GM21526 (cell line): ENCODE results near the gene UBE2C.
"Not testable (repeated sequence)": the region's sequence is repeated elsewhere in the genome, so short reads cannot be mapped to it uniquely, and the experiment has no call there.

ENCODE experiments used
- ATAC-seq: cut with Tn5 transposase; IDR thresholded peaks from one replicate; pipeline ENCODE4 v1.9.1; 2021; ENCODE audit warnings: moderate library complexity; ENCODE audit not compliant: unreplicated experiment, low FRiP score

UBE2C gene

DNA sequence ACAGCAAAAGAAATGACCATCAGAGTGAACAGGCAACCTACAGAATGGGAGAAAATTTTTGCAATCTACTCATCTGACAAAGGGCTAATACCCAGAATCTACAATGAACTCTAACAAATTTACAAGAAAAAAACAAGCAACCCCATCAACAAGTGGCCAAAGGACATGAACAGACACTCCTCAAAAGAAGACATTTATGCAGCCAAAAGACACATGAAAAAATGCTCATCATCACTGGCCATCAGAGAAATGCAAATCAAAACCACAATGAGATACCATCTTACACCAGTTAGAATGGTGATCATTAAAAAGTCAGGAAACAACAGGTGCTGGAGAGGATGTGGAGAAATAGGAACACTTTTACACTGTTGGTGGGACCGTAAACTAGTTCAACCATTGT is 14.9 kb upstream of the UBE2C start:
- ATAC-seq: not testable (repeated sequence)

DNA sequence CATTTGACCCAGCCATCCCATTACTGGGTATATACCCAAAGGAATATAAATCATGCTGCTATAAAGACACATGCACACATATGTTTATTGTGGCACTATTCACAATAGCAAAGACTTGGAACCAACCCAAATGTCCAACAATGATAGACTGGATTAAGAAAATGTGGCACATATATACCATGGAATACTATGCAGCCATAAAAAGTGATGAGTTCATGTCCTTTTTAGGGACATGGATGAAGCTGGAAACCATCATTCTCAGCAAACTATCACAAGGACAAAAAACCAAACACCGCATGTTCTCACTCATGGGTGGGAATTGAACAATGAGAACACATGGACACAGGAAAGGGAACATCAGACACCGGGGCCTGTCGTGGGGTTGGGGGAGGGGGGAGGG is 14.5 kb upstream of the UBE2C start:
- ATAC-seq: not testable (repeated sequence)

DNA sequence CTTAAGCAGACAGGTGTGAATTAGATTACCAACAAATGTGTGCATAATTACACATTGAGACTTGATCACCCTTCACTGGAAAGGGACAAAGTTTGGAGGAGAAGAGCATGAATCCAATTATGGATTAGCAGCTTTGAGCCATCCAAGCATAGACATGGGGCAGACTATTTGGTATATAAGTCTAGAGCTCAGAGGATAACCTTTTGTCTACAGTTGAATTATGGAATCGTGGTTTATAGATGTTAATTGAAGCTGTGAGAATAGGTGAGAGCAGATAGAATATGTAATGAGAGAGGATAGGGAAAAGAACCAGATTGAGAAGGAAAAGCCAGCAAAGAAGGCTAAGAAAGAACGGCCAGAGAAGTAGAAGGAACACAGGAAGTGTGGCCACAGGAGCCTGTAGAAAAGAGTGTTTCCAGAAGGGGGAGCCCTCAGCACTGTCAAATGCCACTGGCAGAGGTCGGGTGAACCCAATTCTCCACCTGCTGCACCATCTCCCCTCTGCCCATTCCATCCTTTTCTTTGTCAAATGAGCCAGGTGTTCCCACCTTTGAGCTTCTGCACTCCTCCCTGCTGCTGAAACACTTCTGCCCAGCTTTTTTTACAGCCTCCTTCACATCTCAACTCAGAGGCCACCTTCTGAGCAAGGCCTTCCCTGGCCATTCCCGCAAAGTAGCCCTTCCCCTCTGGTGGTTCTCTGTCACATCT is 13.4 kb upstream of the UBE2C start:
- no peak for ATAC-seq

DNA sequence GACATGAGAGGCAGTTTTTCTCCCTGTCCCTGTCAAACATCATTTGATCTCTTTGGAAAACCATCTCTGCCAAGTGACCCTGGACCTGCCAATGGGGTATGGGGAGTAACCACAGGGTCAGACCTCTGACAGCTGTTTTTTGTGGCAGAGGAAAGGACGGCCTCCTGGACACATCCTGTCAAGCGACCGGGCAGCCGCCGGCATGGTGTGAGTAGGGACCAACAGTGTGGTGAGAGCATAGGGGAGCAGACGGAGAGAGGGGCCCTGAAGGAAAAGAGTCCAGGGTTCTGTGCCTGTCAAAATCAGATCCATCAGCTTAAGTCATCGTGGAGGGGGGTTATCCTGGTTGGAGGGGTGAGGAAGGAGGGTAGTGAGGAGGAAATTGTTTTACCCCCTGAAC is 10.6 kb upstream of the UBE2C start:
- no peak for ATAC-seq

GRCh38 chr20:45810191-45810970 is 2.1 kb upstream of the UBE2C start:
- no peak for ATAC-seq

DNA sequence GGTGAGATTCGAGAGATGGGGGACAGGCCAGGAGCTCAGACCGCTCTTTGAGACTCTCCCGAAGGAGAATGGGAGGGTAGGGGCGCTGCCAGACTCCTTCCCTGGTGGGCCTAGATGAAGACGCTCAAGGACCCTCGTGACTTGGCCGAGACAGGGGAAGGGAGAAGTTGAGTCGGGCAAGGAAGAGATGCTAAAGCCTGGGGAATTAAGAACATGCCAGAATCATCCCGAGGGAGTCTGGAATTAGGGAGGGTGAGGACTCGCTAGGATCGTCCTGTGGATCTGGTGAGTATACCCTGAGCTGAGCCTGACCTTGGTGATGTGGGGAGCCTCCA is 529 bp downstream of the UBE2C start:
- no peak for ATAC-seq

GRCh38 chr20:45813489-45813888 is 1.0 kb downstream of the UBE2C start:
- no peak for ATAC-seq

GRCh38 chr20:45814314-45814713 is 1.9 kb downstream of the UBE2C start:
- no peak for ATAC-seq

DNA sequence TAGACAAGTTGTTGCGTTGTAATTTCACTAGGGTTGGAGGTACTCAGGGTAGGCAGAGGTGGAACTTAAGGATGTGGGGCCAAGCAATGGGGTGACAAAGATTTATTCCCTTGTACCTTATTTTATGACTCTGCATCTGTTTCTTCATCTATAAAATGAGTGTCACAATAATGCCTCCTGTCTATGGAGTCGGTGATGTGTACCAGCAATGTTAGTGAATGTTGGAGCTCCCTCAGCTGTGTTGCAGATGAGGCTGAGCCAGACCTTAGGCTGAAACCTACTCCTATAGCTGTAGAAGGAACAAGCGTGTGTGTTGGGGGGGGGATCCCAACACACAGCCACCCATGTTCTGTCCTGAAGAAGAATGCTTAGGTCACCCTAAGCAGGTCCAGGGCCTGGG is 4.5 kb downstream of the UBE2C start:
- ATAC-seq: no peak

DNA sequence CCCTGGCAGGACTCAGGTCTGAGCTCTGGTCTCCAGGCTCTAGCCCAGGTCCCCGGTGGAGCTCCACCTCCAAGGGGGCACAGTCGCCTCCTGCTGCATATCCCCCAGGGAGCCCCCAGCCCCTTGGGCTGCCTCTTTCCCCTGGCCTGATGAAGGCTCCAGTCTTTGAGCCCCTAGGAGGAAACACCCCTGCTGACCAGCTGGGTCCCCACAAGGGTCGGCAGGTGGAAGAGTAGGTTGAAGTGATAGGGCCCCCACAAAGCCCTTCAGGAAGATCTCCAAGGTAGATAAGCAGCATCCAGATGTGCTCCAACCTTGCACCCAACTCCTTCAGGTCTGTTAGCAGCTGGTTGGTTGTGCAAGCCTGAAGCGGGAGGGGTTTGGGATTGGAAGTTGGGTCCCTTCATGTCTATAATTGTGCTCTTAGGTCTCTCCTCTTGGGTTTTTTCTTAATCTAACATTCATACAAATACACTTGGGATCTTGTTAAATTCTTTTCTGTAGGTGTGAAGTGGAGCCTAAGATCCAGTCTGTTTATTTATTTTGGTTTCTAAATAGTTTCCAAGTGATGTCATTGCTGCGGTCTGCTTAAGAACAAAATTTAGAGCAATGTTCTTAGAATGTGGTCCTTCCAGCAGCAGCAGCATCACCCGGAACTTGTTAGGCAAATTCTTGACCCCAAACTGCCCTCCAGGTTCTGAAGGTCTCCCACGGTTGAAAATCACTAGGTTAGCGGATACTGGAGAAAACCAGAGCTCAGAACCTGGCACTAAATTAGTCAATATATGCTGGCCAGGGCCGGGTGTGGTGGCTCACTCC is 5.1 kb downstream of the UBE2C start:
- no peak for ATAC-seq

DNA sequence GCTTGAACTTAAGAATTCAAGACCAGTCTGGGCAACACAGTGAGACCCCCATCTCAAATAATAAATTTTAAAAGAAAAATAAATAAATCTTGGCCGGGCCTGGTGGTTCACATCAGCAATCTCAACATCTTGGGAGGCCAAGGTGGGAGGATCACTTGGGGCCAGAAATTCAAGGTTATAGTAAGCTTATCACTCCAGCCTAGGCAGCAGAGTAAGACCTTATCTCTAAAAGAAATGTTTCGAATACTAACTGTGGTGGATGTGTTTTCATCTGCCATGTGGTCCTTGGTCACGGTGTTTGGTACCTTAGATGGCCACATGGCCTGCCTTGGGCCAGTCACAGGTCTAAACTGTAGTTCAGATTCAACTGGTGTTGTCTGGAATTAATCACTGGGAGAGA is 5.8 kb downstream of the UBE2C start:
- no peak for ATAC-seq

- no peak for ATAC-seq
These were observed 7.0 kb downstream of the UBE2C start for GRCh38 chr20:45819466-45819865.

DNA sequence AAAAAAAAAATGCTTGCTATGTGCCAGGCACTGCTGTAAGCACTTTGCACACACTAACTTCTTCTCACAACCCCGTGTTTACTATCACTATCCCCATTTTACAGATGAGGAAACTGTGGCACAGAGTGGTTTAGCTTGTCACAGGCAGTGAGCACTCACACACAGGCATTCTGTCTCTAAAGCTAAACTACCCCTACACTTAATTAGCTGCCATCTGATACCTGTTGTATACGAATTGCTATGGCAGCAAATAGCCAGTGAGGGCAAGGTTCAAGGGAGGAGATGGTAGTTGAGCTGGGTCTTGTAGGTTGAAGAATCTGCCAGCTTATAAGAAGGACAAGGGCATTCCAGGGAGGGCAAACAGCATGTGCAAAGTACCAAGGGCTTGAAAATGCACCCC is 9.5 kb downstream of the UBE2C start:
- no peak for ATAC-seq

- no peak for ATAC-seq
These were observed 10.4 kb downstream of the UBE2C start for GRCh38 chr20:45822857-45823256.

GRCh38 chr20:45823949-45824835 is 11.7 kb downstream of the UBE2C start:
- ATAC-seq: no peak

GRCh38 chr20:45826381-45827019 is 14.1 kb downstream of the UBE2C start:
- no peak for ATAC-seq

- ATAC-seq: no peak
These were observed 14.7 kb downstream of the UBE2C start, which contains the start of gene TNNC2 for GRCh38 chr20:45827030-45827652. TNNC2 (minus strand) TSS chr20:45827312; CDS start chr20:45827248, 64 bp downstream.

DNA sequence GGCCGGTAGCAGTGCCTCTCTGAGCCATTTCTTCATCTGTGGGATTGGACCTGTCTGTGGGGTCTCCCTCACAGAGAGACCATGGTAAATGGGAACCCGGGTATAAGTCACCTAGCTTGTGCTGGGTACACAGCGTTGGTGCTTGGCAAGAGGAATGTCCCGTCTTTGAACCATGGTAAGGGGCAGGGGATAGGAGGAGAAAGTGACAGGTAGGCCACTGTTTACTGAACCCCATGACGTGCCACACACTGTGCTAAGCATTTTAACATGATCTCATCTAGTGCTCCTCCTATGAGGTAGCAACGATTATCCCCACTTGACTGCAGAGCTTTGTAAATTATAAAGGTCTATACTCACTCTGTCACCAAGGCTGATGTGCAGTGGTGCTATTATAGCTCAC is 15.3 kb downstream of the UBE2C start:
- ATAC-seq: no peak

GRCh38 chr20:45828589-45828988 is 16.1 kb downstream of the UBE2C start:
- ATAC-seq: no peak
